ENCODE measurements around the gene SGPL1. TPM values are rescaled to one million over a fixed set of nuclear protein-coding genes. Genes with fewer than 3 reads are reported as not detected.

Gene SGPL1
- total RNA-seq, 4 donors from 2014 or later, result 58.0 to 120 (median 74.0) TPM

GRCh38 chr10:70926226-70927000, 110.7 kb downstream of the SGPL1 start:
- TF ChIP-seq POLR2A (IDR thresholded peaks at IDR 0.05) (no peak), CTCF (IDR thresholded peaks at IDR 0.05) (no peak)
- intact Hi-C loops (cut with DNase I; ENCODE audit: low total_unique reads), result loop anchor here (5.0 kb wide), 1 partner anchor 281 kb away; no protein-coding TSS in a partner anchor
- 58 to 66% methylated on average over 15 to 18 of the region's 18 CpGs for WGBS, 2 donors
- no peak for DNase-seq (ENCODE audit: low spot score in 2 of 2)
- H3K4me3 ChIP-seq (ENCODE audit: low read depth, poor library complexity, severe bottlenecking), result no peak overlapping the region

- 74 to 83% methylated on average over 13 of the region's 13 CpGs for WGBS, 2 donors
- intact Hi-C loops (cut with DNase I; ENCODE audit: low total_unique reads), result loop anchor here (5.0 kb wide), 1 partner anchor 280 kb away; no protein-coding TSS in a partner anchor
- DNase-seq (ENCODE audit: low spot score in 2 of 2), result no peak
Measured at GRCh38 chr10:70927189-70927943, 111.6 kb downstream of the SGPL1 start.

GRCh38 chr10:70928140-70928539, 112.4 kb downstream of the SGPL1 start:
- DNase-seq (ENCODE audit: low spot score in 2 of 2), result no peak
- H3K4me3 ChIP-seq (ENCODE audit: low read depth, poor library complexity, severe bottlenecking), result no peak overlapping the region
- intact Hi-C loops (cut with DNase I; ENCODE audit: low total_unique reads), result loop anchor here (5.0 kb wide), 1 partner anchor 279 kb away; no protein-coding TSS in a partner anchor
- TF ChIP-seq CTCF (IDR thresholded peaks at IDR 0.05) (no peak), POLR2A (IDR thresholded peaks at IDR 0.05) (no peak)
- WGBS, 2 donors, result 74 to 75% methylated on average over 8 of the region's 8 CpGs

More at GRCh38 chr10:70927189-70927943, 111.6 kb downstream of the SGPL1 start:
- H3K4me3 ChIP-seq (ENCODE audit: low read depth, poor library complexity, severe bottlenecking), result no peak overlapping the region
- TF ChIP-seq POLR2A (IDR thresholded peaks at IDR 0.05), result no peak
- TF ChIP-seq CTCF (IDR thresholded peaks at IDR 0.05), result no peak

- no peak overlapping the region for H3K4me3 ChIP-seq (ENCODE audit: low read depth, poor library complexity, severe bottlenecking)
- TF ChIP-seq CTCF (IDR thresholded peaks at IDR 0.05) (no peak), POLR2A (IDR thresholded peaks at IDR 0.05) (no peak)
- no peak for DNase-seq (ENCODE audit: low spot score in 2 of 2)
- intact Hi-C loops (cut with DNase I; ENCODE audit: low total_unique reads), result no loop called here
- WGBS, 2 donors, result 55 to 71% methylated on average over 17 of the region's 17 CpGs
Measured at GRCh38 chr10:70930263-70931000, 114.7 kb downstream of the SGPL1 start.

Other genes starting within 250 kb of the SGPL1 start
- 1 to 10 TPM in 2 of 4 donors, under 1 TPM in 2; 0.36 to 1.4 (median 1.1) TPM for gene PRF1, start 213.2 kb upstream of the SGPL1 start, total RNA-seq
- gene ADAMTS14, start 143.4 kb upstream of the SGPL1 start, total RNA-seq, result 1 to 10 TPM in 1 of 4 donors, under 1 TPM in 2, not detected in 1; 0.22 to 1.0 (median 0.34) TPM
- gene TBATA, start 30.6 kb upstream of the SGPL1 start, total RNA-seq, result not detected
- gene PCBD1, start 72.6 kb downstream of the SGPL1 start, total RNA-seq, result 10 to 100 TPM; 15.9 to 37.3 (median 21.3) TPM